ENCODE measurements around the gene SF3B6. TPM values are rescaled to one million over a fixed set of nuclear protein-coding genes. Genes with fewer than 3 reads are reported as not detected.

Gene SF3B6
- total and polyA plus RNA-seq, 5 experiments from 2014 or later, result 55.8 to 208 (median 161) TPM

DNA sequence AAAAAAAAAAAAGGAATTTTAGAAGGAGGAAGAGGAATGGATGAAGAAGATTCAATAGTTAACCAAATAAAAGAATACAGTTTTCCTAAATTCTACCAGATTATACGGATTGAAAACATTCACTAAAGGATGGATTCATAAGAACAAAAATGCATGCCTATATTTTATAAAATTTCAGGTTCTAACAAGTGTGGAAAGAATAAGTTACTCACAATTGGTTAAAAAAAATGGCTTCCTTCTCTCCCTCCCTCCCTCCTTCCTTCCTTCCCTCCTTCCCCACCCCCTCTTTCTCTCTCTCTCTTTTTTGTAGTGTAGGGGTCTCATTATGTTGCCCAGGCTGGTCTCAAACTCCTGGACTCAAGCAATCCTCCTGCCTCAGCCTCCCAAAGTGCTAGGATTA, 10.1 kb upstream of the SF3B6 start:
- Mint-ChIP-seq H3K4me3 (peak overlapping the region in 1 of 10 donors; percentile 52), H3K27me3 (peaks cover 0 to 3% (median 0%) of the 10 kb centered on the region in 5 donors), H3K36me3 (peaks cover 0 to 26% (median 9%) of the 10 kb centered on the region in 3 donors), H3K4me1 (peaks cover 7 to 18% (median 16%) of the 10 kb centered on the region in 4 donors), H3K9me3 (no peaks in the 10 kb centered on the region), H3K27ac (peak overlapping the region in 1 of 10 donors; percentile 58)
- POLR2A ChIA-PET, result no interaction called here
- ATAC-seq (no peak), DNase-seq (no peak)

DNA sequence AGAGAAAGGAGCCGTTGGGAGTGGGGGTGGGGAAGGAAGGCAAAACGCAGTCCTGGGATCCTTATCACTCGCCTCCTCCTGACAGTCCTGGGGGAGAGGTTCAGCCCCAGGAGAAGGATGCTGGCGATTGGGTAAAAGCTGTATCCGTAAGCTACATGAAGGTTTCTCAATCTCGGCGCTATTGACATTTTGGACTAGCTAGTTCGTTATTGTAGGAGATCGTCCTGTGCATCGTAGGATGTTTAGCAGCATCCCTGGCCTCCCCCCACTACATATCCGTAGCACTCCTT, 9.0 kb upstream of the SF3B6 start:
- ATAC-seq (no peak), DNase-seq (no peak)
- peak overlapping the region in 4 of 10 donors; percentile 38 to 81 (median 70) for H3K27ac Mint-ChIP-seq
- POLR2A ChIA-PET, result interaction anchor here (1.2 to 2.5 kb wide), 2 partner anchors 8 to 38 kb away, joined by 4 to 6 read pairs; partner anchors contain the start of gene WDCP
- no peaks in the 10 kb centered on the region for H3K9me3 Mint-ChIP-seq
- peaks cover 7 to 18% (median 16%) of the 10 kb centered on the region in 4 donors for H3K4me1 Mint-ChIP-seq
- H3K4me3 Mint-ChIP-seq, result peak overlapping the region; percentile 16 to 91 (median 82)
- H3K27me3 Mint-ChIP-seq, result peaks cover 0 to 3% (median 0%) of the 10 kb centered on the region in 5 donors
- peaks cover 0 to 30% (median 9%) of the 10 kb centered on the region in 3 donors for H3K36me3 Mint-ChIP-seq

DNA sequence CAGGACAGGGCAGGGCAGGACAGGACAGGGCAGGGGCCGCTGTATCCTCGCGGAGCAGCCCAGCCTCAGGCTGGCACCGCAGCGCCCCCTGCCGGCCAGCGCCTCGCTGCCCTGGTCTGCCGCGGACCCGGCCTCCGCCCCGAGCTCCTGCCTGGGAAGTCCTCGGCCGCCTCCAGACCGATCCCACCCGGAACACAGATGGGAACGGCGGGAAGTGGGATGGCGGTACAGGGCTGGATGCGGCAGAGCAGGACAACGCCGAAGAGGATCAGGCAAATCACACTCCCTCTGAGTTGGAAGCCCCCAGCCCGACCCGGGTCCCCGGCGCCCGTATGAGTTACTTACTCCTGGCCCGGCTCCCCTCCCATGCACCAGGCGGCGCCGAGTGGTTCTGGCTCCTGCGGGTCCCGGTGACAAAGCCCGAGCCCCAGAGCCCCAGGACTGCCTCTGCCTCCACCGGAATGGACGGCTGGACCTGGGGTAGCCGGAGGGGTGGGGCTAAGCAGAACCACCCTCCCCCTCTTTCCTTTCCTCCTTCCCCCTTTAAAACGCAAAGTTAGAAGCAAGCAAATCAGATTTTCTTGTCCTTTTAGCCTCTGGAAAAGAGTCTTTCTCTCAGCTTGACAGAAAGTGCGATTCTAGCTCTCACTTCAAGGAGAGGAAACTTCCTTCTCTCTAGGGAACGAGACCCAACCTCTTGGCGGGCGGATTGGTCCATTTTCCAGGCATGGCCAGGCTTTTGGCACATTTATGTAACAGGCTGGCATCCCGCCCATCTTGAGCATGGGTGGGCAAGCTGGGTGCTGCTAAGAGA, 8.5 kb upstream of the SF3B6 start, which contains the start of gene TP53I3:
Gene TP53I3 (minus strand): TSS at position 449 of the 814 bp plus-strand sequence. CDS start 508 bp downstream, outside the sequence.
- Mint-ChIP-seq H3K36me3 (peaks cover 0 to 36% (median 9%) of the 10 kb centered on the region in 3 donors), H3K27ac (peak within 1 kb of the TSS; percentile 25 to 84 (median 54)), H3K9me3 (no peaks in the 10 kb centered on the region), H3K4me3 (peak within 1 kb of the TSS; percentile 79 to 92 (median 88)), H3K4me1 (peaks cover 7 to 18% (median 16%) of the 10 kb centered on the region in 4 donors), H3K27me3 (peaks cover 0 to 3% (median 0%) of the 10 kb centered on the region in 5 donors)
- peak; percentile 92 to 95 for ATAC-seq
- POLR2A ChIA-PET, result interaction anchor here (0.6 to 2.8 kb wide), 7 partner anchors 8 to 260 kb away, joined by 3 to 17 read pairs (median 4); partner anchors contain the start of genes ATAD2B and WDCP
- DNase-seq, result peak; percentile 56 to 91 (median 81)

GRCh38 chr2:24083567-24084385, 7.7 kb upstream of the SF3B6 start:
- peak overlapping the region; percentile 79 to 92 (median 88) for H3K4me3 Mint-ChIP-seq
- no peaks in the 10 kb centered on the region for H3K9me3 Mint-ChIP-seq
- peak in 6 of 10 donors; percentile 21 to 70 (median 40) for DNase-seq
- H3K27ac Mint-ChIP-seq, result peak overlapping the region; percentile 25 to 84 (median 53)
- peaks cover 0 to 35% (median 7%) of the 10 kb centered on the region in 3 donors for H3K36me3 Mint-ChIP-seq
- peak; percentile 69 to 83 for ATAC-seq
- POLR2A ChIA-PET, result interaction anchor here (0.6 to 2.8 kb wide), 6 partner anchors 21 to 259 kb away, joined by 3 to 17 read pairs (median 4); partner anchors contain the start of genes ATAD2B and WDCP
- peaks cover 0 to 3% (median 0%) of the 10 kb centered on the region in 5 donors for H3K27me3 Mint-ChIP-seq
- peaks cover 7 to 18% (median 16%) of the 10 kb centered on the region in 4 donors for H3K4me1 Mint-ChIP-seq

- POLR2A ChIA-PET, result interaction anchor here (0.7 to 2.8 kb wide), 6 partner anchors 36 to 258 kb away, joined by 3 to 17 read pairs (median 4); partner anchors contain the start of genes ATAD2B and WDCP
- ATAC-seq (no peak), DNase-seq (peak in 1 of 10 donors; percentile 57)
- Mint-ChIP-seq H3K4me1 (peaks cover 7 to 21% (median 17%) of the 10 kb centered on the region in 4 donors), H3K27ac (peak overlapping the region in 3 of 10 donors; percentile 53 to 84 (median 75)), H3K27me3 (peaks cover 0 to 3% (median 0%) of the 10 kb centered on the region in 5 donors), H3K4me3 (peak overlapping the region in 9 of 10 donors; percentile 34 to 91 (median 87)), H3K36me3 (peaks cover 0 to 32% (median 7%) of the 10 kb centered on the region in 3 donors), H3K9me3 (no peaks in the 10 kb centered on the region)
Observed at GRCh38 chr2:24082787-24083566, 6.9 kb upstream of the SF3B6 start.

DNA sequence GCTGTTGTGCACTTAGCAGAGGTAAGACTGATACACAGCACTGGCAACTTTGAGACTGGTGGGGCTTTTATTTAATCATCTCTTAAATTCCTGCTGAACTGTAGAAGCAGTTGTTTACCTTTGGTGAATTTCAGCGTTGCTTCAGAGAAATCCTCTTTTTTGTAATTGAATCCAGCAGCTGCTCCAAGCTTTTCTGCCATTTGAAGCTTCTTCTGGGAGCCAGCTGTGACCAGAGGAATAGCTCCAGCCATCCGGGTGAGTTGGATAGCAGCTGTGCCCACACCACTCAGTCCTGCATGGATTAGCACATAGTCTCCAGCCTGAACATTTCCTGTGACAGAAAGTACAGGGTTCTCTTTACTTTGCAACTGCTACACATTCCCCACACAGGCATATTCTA, 4.6 kb upstream of the SF3B6 start:
- Mint-ChIP-seq H3K9me3 (no peaks in the 10 kb centered on the region), H3K36me3 (peaks cover 0 to 24% (median 3%) of the 10 kb centered on the region in 3 donors), H3K27ac (no peak overlapping the region), H3K4me1 (peaks cover 11 to 35% (median 30%) of the 10 kb centered on the region in 4 donors), H3K4me3 (no peak overlapping the region), H3K27me3 (peaks cover 0 to 3% (median 0%) of the 10 kb centered on the region in 5 donors)
- POLR2A ChIA-PET, result interaction anchor here (5.9 kb wide), 1 partner anchor 154 kb away, joined by 98 read pairs; the partner anchor contains the start of gene ATAD2B
- ATAC-seq (no peak), DNase-seq (no peak)

GRCh38 chr2:24077879-24078278, 1.8 kb upstream of the SF3B6 start:
- Mint-ChIP-seq H3K36me3 (peaks cover 0 to 33% (median 6%) of the 10 kb centered on the region in 3 donors), H3K4me3 (peak overlapping the region; percentile 96 to 100 (median 99)), H3K27ac (peak overlapping the region; percentile 78 to 100 (median 99)), H3K9me3 (no peaks in the 10 kb centered on the region), H3K4me1 (peaks cover 13 to 33% (median 28%) of the 10 kb centered on the region in 4 donors), H3K27me3 (no peaks in the 10 kb centered on the region)
- ATAC-seq (no peak), DNase-seq (no peak)
- POLR2A ChIA-PET, result interaction anchor here (0.5 to 5.9 kb wide), 3 partner anchors 30 to 151 kb away, joined by 4 to 98 read pairs (median 48); partner anchors contain the start of genes ATAD2B, FKBP1B and WDCP

DNA sequence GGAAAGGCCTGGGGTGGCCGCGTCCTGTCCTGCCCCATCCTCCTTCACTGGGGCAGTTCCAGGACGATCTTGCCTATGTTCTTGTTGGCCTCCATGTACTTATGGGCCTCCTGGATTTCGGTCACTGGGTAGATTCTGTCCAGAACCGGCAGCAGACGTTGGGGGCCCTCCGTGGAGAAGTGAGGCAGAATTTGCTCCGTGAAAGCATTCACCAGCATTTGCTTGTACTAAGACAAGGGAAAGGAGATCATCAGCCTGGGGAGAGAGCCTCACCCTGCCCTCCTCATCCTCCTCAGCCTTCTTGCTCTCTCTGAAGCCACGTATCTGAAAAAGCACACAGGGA, 1.4 kb upstream of the SF3B6 start:
- POLR2A ChIA-PET, result interaction anchor here (1.2 to 5.9 kb wide), 4 partner anchors 30 to 281 kb away, joined by 3 to 98 read pairs (median 27); partner anchors contain the start of genes ATAD2B, FKBP1B and WDCP
- no peaks in the 10 kb centered on the region for H3K9me3 Mint-ChIP-seq
- no peaks in the 10 kb centered on the region for H3K27me3 Mint-ChIP-seq
- H3K4me1 Mint-ChIP-seq, result peaks cover 13 to 37% (median 30%) of the 10 kb centered on the region in 4 donors
- DNase-seq, result no peak
- H3K27ac Mint-ChIP-seq, result peak overlapping the region; percentile 78 to 100 (median 99)
- peak overlapping the region; percentile 96 to 100 (median 99) for H3K4me3 Mint-ChIP-seq
- no peak for ATAC-seq
- H3K36me3 Mint-ChIP-seq, result peaks cover 0 to 34% (median 6%) of the 10 kb centered on the region in 3 donors

DNA sequence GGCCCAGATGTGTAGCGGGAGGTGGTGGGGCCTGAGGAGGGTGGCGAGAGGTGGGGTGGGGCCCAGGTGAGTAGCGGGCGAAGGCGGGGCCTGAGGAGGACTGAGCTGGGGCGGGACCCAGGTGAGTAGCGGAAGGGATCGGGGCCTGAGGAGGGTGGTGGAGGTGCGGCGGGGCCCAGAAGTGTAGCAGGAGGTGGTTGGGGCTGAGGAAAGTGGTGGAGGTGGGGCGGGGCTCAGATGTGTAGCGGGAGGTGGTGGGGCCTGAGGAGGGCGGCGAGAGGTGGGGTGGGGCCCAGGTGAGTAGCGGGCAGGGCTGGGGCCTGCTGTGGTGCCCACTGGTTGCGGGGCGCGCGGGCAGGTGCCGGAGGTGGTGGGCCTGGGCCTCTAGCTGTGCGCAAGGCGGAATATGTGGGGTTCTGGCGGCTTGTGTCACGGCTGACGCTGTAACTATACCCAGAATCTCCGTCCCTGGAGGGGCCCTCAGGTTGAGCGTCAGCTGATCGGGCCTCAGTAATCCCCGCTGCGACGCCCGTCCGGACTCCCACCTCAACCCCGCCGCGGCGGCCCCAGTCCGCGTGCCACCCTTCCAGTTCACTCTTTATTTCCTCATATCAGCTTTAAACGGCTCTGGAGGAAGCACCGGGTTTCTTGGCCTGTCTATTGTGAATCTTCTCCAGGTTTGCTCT, 866 bp upstream of the SF3B6 start:
- Mint-ChIP-seq H3K36me3 (peaks cover 0 to 36% (median 3%) of the 10 kb centered on the region in 3 donors), H3K9me3 (no peaks in the 10 kb centered on the region), H3K4me3 (peak overlapping the region; percentile 96 to 100 (median 99)), H3K27me3 (no peaks in the 10 kb centered on the region), H3K27ac (peak overlapping the region; percentile 94 to 100 (median 99)), H3K4me1 (peaks cover 13 to 40% (median 35%) of the 10 kb centered on the region in 4 donors)
- DNase-seq (no peak), ATAC-seq (peak; percentile 2 to 54)
- POLR2A ChIA-PET, result interaction anchor here (0.6 to 5.9 kb wide), 10 partner anchors 8 to 716 kb away, joined by 3 to 98 read pairs (median 4); partner anchors contain the start of genes ATAD2B, FKBP1B, TP53I3 and UBXN2A

DNA sequence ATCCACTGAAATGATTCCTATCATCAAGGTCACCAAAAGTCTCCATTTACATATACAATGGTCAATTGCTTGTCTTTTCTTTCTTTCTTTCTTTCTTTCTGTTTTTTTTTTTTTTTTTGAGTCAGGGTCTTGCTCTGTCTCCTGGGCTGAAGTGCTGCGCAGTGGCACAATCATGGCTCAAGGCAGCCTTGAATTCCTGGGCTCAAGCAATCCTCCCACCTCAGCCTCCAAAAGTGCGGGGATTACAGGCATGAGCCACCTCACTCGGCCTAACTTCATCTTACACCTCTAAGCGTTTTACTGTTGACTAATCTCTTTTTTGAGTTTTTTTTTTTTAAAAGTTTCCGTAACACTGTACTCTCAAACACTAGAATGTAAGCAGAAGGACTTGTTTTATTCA, 867 bp downstream of the SF3B6 start:
- POLR2A ChIA-PET, result interaction anchor here (1.8 to 5.9 kb wide), 3 partner anchors 28 to 149 kb away, joined by 13 to 98 read pairs (median 48); partner anchors contain the start of genes ATAD2B, FKBP1B, UBXN2A and WDCP

More for the DNA sequence above, 867 bp downstream of the SF3B6 start:
- Mint-ChIP-seq H3K4me1 (peaks cover 13 to 40% (median 35%) of the 10 kb centered on the region in 4 donors), H3K9me3 (no peaks in the 10 kb centered on the region), H3K27ac (peak overlapping the region; percentile 18 to 100 (median 99)), H3K36me3 (peaks cover 0 to 33% (median 3%) of the 10 kb centered on the region in 3 donors), H3K27me3 (no peaks in the 10 kb centered on the region), H3K4me3 (peak overlapping the region; percentile 96 to 100 (median 99))
- no peak for DNase-seq
- no peak for ATAC-seq
